OCI-M2 (cell line): ENCODE data around the gene ARID4A.
A peak's percentile ranks its signal among the peaks of the same experiment; 100 is the strongest.
"Not testable (repeated sequence)": the region's sequence is repeated elsewhere in the genome, so short reads cannot be mapped to it uniquely, and the experiment has no call there.

Experiments used
- DNase-seq: peaks from one replicate; lab custom pipeline; 2025; ENCODE audit not compliant: unreplicated experiment; lab: John Stamatoyannopoulos, UW

ARID4A gene

GRCh38 chr14:58356268-58356667 is 57.9 kb downstream of the ARID4A start:
- DNase-seq, result no peak

- not testable (repeated sequence) for DNase-seq
These were observed 63.9 kb downstream of the ARID4A start for GRCh38 chr14:58362272-58362671.

GRCh38 chr14:58362798-58363412 is 64.5 kb downstream of the ARID4A start:
- DNase-seq, result no peak

GRCh38 chr14:58364316-58364715 is 66.0 kb downstream of the ARID4A start:
- DNase-seq, result no peak

GRCh38 chr14:58367296-58367695 is 68.9 kb downstream of the ARID4A start:
- no peak for DNase-seq

- no peak for DNase-seq
These were observed 70.6 kb downstream of the ARID4A start for GRCh38 chr14:58368956-58369355.

- DNase-seq, result no peak
These were observed 78.4 kb downstream of the ARID4A start for GRCh38 chr14:58376791-58377190.

GRCh38 chr14:58390830-58391229 is 92.5 kb downstream of the ARID4A start:
- DNase-seq, result no peak

- DNase-seq, result peak; percentile 41
These were observed 97.1 kb downstream of the ARID4A start for GRCh38 chr14:58395562-58395811.

GRCh38 chr14:58395812-58396788 is 97.7 kb downstream of the ARID4A start, which contains the start of gene TOMM20L:
TOMM20L (plus strand) TSS chr14:58395930; CDS start chr14:58395958, 28 bp downstream.
- DNase-seq, result no peak

- DNase-seq, result no peak
These were observed 98.8 kb downstream of the ARID4A start for GRCh38 chr14:58397156-58397555.

GRCh38 chr14:58398495-58398894 is 100.1 kb downstream of the ARID4A start:
- DNase-seq, result no peak

GRCh38 chr14:58398895-58399294 is 100.5 kb downstream of the ARID4A start:
- DNase-seq, result no peak

GRCh38 chr14:58401587-58401986 is 103.2 kb downstream of the ARID4A start:
- DNase-seq, result no peak

GRCh38 chr14:58408681-58409215 is 110.4 kb downstream of the ARID4A start:
- no peak for DNase-seq

GRCh38 chr14:58414845-58415244 is 116.5 kb downstream of the ARID4A start:
- DNase-seq, result no peak

GRCh38 chr14:58415636-58416547 is 117.5 kb downstream of the ARID4A start:
- no peak for DNase-seq

GRCh38 chr14:58416934-58417333 is 118.6 kb downstream of the ARID4A start:
- not testable (repeated sequence) for DNase-seq
